Suppressor macrophage treated with lipopolysaccharide for 1 hour (primary cell): ENCODE results near the gene GMFB.
A peak's percentile ranks its signal among the peaks of the same experiment; 100 is the strongest.
"Not testable (repeated sequence)": the region's sequence is repeated elsewhere in the genome, so short reads cannot be mapped to it uniquely, and the experiment has no call there.

ENCODE experiments used
- DNase-seq, 3 donors: peaks; one replicate each; pipeline ENCODE4 v3.0.0-alpha.2; 2020 to 2022

GMFB gene

DNA sequence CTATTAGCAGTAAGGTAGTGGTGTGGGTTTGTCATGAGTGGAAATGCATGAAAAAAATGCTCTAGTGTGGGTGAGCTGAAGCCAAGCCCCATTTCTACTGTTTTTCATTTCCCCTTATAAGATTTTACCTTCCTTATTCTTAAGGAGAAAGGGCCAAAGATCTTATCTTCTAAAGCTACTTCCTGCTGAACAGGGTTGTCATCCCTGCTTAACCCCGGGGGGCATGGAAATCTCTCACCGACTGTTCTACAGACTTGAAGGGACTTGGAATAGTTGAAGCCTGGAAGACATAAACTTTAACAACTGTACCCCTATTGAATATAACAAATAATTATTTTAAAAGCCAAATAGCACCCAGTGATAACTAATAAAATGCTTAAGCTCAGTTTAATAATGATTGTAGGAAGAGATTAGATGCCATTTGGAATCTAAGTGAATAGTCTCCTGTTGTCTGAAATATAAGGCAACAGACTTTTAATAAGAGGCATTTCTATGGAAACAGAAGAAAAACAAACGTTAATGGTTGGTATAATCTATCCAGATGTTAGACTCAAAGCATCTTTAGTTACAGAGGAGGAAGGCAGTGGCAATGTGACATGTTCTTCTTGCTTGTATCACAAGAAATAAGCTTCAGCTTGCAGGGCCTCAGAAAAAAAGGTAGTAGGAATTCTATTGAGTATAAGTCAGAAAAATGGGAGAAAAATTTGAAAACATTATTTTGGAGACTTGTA lies 1.8 kb upstream of the GMFB start:
- no peak for DNase-seq

DNA sequence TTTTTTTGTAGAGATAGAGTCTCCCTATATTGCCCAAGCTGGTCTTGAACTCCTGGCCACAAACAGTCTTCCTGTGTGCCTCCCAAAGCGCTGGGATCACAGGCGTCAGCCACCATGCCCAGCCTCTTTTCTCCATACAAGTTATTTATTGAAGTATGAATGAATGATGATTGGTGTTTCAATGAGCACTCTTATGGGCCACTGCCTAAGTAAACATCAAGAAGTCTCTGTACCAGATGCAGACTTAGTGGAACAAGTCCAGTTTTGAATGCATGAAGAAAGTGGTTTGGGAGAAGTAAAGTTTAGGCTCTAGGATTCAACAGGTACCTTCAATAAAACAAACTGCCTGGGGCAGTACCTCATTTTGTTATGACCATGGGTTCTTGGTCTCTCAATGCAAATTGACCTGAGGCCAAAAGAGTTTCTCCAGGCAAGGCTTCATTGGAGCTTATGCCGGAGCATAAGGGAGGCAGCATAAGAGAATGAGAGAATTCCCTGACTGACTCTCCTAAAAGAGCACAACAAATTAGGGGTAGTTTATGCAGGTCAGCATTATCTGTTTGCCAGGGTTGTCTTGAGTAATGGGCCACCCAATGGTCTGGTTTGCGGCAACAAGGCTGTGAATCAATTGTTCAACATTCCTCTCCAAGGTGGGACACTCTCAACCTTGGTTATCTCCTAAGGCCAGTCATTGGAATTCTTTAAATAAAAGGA lies 1.1 kb upstream of the GMFB start:
- DNase-seq = no peak

DNA sequence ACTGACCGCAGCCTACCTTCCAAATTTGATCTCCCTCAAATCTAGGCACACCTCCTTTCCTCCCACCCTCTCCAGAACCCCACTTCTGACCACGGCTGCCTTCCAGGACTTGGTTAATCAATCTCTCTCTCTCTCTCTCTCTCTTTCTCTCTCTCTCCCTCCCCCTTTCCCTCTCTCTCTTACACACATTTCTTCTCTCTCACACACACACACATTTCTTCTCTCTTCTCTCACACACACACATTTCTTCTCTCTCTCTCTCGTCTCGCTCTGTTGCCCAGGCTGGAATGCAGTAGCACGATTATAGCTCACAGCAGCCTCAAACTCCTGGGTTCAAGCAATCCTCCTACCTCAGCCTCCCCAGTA lies 521 bp upstream of the GMFB start:
- no peak for DNase-seq

DNA sequence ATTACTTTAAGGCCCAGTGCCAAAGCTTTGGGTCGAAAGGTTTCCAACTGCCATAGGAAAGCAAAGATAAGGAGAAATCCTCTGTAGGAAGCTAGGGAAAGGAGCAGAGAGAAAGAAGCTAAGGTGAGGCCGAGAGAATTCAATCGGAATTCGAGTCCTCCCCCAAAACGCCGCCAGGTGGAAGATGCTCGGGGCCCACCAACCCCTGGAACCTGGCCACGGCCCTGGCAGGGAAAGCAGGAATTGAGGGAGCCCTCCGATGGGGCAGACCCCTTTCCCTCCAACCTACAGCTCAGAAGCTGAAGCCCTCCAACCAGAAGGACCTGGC lies 498 bp downstream of the GMFB start:
- DNase-seq = no peak

DNA sequence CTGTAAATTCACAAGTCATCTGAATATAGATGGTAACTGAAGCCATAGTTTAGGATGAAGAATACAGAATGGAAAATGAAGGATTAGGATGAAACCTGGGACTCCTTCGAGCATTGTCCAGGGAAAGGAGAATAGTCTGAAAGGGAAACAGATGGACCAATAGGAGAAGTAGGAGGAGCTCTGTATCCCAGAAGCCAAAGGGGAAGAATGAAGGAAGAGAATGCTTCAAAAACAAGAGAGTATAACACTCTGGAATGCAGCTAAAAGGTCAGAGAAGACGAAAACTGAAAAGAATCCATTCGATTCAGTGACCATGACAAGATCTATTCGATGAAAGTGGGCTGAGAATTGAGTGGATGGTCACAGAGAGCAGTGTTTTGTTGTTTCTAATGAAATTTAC lies 1.0 kb downstream of the GMFB start:
- DNase-seq = peak; percentile 34 to 50 (median 38)

DNA sequence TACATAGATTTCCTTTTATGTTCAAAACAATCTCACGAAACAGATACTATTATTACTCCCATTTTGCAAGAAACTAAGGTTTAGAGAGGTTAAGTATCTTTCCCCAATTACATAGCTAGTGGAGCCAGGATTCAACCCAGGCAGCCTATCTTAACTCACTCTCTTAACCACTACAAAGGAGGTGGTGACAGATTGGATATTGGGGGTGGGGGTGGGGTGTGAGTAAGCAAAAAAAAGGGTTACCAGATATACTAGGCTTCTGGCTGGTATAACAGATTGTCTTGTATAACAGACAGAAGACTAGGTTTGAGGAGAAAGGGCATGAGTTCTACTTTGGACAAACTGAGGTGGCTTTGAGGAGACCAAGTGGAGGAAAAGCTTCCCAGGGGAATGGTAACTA lies 2.1 kb downstream of the GMFB start:
- DNase-seq = no peak

DNA sequence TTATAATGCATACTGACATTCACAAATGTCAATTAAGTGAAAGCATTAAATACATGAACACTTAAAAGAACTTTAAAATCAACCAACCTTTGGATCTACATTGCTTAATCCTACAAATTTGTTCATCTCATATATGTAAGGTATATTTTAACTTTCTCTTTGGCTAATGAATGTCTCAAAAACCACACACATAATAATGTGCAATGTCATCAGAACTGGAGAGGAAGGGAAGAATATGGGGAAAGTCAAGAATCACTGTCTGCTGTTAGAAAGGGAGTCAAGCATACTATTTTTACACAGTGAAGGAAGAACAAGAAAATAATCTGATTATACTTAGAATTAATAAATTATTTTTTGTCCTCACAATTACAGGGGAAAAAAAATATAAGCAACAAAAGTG lies 4.9 kb downstream of the GMFB start:
- DNase-seq = peak in 2 of 3 donors; percentile 53 to 55

DNA sequence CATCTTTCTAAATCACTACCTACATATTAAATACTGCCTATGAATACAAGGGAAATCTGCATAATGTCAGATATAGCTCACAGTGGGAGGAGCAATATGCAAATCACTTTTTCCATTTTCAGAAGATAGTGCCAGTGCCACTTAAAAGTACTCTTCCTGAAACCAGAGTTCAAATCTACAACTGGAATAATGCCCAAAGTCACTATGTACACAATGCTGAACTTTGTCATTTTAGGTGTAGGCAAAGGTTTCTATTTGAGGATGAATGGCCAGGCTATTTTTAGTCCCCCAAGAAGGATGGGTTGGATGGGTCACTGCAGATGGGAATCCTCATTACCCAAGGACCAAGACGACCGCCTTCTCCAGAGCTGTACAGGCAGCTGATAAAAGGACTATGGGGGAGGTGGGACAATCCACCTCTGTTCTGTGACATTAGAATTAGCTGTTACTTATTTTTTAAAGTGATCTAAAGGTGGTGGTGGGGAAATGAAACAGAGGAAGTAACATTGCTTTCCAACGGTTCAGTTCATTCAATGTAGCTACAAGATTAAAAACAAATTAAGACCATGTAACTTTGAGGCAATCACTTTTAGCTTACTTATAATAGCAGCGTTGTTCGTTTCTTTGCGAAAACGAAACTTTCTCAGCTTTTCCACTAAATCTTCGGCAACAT lies 5.6 kb downstream of the GMFB start:
- DNase-seq = no peak

DNA sequence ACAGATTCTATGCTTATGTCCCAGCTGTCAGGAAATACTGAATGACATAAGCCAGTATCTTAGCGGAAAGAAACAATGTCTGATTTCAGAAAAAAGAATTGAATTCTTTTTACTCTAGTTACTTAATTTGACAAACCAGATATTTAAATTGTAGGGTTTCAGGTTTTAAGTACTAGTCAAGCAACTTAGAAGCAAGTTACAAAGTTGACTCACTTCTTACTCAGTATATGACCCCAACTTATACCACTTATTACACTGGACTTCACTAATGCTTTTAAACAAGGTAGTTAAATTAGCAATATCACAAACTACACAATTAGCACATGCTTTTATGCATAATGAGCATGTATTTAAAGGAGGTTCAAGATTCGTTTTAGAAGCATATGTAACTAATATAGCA lies 7.1 kb downstream of the GMFB start:
- DNase-seq = no peak

DNA sequence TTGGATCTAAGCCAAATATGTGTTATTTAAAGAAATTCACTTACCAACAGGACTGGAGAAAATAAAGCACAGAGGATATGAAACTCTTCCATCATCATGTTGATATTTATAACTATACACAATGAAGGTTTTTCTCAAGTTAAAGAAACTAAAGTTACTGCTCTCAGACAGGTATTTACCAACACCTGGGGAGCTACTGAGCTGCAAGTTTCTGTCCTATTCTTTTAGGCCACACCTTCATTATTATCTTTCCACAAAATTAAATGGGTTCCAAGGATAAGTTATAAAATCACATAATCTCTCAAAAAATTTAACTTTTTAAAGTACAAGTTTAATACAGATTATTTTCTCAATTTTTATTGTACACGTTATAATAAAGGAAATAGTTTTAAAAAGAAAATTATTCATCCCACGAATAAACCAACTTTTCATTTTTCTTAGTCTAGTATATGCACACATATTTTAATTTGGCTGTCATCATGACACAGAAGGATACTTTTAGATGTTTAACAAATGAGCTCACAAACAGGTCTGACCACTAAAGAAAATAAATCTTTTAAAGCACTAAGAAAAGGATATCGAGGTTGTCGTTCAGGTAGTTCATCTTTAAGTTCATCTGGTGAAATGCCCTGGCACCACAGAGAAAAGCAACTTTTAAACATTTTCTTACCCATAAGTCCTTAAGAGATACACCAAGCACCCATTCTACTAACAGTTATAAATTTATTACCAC lies 7.8 kb downstream of the GMFB start:
- DNase-seq = no peak

DNA sequence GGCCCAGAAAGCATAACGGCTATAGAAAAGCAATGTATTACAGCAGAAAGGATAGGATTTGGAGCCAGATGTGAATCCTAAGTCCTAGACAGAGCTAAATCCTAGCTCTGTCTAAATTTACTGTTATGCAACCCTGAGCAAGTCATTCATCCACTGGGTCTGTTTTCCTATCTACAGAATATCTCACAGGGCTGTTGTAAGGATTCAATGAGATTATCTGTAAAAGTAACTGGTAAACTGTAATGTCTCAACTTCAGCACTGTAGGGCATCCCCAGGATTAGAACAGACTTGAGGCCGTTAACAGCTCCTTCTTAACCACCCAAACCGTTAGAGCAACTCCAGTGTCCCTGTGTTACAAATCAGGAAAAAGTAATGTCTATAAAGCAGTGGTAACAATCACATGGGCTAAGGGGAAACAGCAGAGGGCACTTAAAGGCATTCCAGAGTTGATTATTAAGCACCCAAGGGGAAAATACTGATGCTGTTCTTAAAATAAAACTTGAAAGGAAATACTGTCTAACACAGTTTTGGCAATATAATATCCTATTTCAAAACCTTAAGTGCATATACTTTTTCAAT lies 10.1 kb downstream of the GMFB start:
- no peak for DNase-seq

DNA sequence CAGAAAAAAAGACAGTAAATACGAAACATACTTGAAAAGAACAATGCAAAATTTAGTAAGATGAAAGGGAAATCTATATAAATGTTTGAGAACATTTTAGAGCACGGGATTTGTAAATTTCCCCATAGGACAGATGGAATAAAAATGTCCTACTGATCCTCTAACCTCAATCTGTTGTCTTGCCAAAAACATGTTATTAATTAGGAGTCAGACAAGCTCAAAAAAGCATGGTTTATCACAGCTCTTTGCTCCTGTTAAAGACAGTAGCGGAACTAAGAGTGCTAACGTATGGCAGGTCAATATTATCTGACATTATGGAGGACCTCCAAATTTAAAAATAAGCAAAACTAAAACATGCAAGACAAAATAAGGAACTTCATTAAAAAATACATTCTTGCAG lies 12.9 kb downstream of the GMFB start:
- no peak for DNase-seq

DNA sequence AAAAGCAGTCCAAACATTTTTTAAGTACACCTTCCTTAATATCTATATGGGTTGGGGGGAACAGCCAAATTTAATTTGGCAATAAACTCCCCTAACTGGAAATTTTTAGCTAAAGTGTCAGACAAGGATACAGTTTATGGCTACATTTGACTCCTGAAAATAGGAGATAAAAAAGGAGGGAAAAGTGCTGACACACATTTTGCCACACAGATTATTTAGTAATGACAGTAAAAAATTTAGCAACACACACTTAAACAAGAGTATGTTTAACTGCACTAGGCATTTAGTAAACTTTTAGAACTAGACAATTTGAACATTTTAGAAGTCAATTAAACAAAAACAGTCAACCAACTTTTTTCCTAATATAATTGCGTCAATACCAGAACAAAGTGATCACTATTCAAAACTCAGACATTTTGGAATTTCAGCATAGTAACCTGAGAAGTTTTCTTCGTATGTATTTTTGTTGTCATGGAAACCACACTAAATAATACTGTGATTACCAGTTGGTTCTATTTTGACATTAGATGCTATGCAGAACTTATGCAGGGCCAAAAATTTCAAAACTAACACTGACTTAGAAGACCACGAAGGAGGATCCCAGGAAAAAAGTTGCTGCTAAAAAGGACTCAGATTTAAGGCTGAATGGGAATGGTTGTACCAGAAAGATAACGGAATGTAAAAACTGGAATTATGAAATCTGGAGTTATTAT lies 13.4 kb downstream of the GMFB start:
- DNase-seq = no peak

DNA sequence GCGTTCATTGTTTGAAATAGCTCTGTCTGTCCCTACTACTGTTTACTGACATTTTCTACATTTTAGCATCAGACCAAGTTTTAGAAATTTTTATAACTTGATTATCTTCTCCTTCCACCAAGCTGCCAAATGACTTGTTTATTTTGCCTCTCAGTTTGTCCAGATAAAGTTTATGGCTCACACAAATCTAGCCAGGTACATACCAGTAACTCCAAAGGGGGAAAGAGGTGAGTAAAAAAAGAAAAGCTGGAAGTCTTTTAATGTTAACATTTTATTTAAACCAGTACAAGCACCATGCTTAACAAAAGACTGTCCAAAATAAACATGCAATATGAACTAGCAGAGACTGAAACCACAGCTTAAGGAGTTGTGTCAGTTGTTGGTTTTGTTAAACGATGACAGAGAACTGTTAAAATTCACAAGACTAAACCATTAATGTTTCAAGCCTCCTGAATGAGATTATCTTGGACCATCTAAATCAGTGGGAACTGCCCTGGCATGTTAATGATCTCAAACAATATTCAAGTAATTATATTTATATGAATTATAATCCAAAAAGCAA lies 14.5 kb downstream of the GMFB start:
- DNase-seq = no peak

DNA sequence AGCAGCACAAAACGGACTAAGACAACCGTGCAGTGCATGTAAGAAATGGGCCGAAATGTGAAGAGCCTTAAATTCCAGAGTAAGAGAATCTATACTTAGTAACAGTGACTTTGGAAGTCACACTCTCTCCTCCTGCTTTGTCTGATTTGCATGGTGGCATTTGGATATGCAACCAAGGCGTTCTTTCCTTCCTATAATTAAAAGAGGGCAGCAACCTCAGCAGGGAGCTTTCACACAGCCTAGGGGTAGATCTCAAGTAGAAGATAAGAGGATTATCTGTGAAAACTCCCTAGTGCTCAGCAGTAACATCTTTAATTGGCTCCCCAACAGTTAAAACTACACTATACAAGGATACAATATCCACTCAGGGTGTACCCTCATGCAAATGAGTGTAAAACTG lies 16.5 kb downstream of the GMFB start:
- no peak for DNase-seq

DNA sequence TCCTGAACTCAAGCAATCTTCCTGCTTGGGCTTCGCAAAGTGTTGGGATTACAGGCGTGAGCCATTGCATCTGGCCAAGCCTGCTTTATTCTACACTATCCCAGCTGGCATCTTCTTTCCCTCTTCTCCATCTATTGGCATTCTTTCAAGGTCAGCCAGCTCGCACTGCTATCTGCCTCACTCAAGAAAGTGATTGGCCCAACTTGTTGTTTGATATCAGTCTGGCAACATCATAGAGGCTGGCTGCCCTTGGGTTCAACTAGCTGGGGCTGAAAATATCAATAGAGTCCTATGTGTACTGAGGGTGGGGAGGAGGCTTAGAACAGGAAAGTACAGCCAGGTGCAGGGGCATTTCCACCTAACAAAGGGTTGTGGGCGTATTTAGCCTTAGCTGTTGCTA lies 17.1 kb downstream of the GMFB start:
- no peak for DNase-seq

DNA sequence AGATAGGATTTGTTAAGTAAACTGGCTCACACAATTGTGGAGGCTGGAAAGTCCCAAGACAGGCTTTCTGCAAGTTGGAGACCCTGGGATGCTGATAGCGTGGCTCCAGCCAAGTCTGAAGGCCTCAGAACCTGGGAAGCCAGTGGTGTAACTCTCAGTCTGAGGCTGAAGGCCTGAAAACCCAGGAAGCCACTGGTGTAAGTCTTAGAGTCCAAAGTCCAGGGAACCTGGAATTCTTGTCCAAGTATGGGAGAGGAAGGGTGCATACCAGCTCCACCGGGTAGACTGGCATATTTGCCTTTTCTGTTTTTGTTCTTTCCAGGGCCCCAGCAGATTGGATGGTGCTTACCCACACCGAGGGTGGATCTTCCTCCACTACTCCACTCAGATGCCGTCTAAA lies 18.1 kb downstream of the GMFB start:
- no peak for DNase-seq

DNA sequence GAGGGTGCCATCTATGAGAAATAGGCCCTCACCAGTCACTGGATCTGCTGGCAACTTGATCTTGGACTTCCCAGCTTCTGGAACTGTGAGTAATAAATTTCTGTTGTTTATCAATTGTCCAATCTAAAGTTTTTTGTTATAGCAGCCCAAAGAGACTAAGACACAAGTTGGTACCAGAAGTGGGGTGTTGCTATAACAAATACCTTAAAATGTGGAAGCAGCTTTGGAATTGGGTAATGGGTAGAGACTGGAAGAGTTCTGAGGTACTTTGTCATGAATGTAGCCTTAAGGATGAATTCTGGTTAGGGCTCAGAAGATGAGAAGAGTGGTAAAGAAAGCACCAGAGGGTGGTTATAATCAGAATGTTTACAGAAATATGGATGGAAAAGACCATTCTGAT lies 21.5 kb downstream of the GMFB start:
- no peak for DNase-seq

DNA sequence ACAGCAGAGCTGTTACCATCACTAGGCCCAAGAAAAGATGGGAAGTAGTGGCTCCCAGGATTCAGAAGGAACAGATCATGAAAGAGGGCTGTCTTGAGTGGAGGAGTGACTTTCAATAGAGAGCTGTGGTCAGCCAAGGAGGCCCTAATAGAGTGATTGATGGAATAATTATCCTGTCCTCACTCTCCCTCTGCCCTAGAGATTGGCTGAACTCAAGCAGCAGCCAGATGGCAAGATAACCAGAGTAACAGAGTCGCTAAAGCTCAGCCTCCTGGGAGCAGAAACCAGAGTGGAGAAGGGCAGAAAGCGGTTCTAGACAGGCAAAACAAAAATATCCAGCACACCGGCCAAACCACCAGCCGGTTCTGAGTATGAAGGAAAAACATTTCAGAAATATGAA lies 23.1 kb downstream of the GMFB start:
- no peak for DNase-seq

DNA sequence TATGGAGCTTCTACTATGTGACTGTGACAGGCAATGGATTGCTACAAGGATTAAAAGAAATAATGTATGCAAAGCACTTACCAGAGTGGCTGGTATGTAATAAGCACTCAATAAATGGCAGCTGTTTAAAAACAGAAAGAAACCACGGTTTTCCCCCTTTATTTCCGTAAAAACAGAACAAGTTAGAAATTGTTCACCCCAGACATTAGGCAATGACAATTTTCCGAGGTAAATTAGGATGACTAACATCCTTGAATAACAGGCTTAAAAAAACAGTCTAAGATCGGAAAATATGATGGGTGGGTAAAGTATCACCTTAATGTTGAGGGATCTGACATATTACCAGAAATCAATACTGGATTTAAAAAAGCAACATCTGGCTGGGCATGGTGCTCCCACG lies 26.7 kb downstream of the GMFB start:
- peak in 2 of 3 donors; percentile 54 to 63 for DNase-seq

DNA sequence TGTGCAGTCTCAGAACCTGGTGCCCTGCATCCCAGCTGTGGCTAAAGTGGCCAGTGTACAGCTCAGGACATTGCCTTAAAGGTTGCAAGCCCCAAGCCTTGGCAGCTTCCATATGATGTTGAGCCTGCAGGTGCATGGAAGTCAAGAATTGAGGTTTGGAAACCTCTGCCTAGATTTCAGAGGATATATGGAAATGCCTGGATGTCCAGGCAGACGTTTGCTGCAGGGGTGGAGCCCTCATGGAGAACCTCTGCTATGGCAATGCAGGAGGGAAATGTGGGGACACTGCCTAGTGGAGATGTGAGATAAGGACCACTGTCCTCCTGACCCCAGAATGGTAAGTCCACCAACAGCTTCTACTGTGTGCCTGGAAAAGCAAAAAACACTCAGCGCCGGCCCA lies 29.7 kb downstream of the GMFB start:
- no peak for DNase-seq

DNA sequence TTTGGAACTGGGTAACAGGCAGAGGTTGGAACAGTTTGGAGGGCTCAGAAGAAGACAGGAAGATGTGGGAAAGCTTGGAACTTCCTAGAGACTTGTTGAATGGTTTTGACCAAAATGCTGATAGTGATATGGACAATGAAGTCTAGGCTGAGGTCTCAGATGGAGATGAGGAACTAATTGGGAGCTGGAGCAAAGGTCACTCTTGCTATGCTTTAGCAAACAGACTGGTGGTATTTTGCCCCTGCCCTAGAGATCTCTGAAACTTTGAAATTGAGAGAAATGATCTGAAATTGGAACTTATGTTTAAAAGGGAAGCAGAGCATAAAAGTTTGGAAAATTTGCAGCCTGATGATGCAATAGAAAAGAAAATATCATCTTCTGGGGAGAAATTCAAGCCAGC lies 30.2 kb downstream of the GMFB start:
- DNase-seq = not testable (repeated sequence)
